Prostate gland (tissue), 2 donors: ENCODE data around the gene C6orf58. TPM values are rescaled to one million over a fixed set of nuclear protein-coding genes. Genes with fewer than 3 reads are reported as not detected.

Experiments used
- DNase-seq: peaks from one replicate; pipeline ENCODE4 v3.0.0-alpha.2; 2019; ENCODE audit warnings: low spot score
- H3K27ac ChIP-seq, 2 donors: fragments of 200-600 bp; sonication (generic); 2 replicates each; pipeline ENCODE4 v1.5.1; 2017 to 2019
- H3K27me3 ChIP-seq: fragments of 200-600 bp; sonication (generic); replicated peaks from 2 replicates; pipeline ENCODE4 v1.5.1; 2019; ENCODE audit not compliant: insufficient read depth
- H3K36me3 ChIP-seq, 2 donors: fragments of 200-600 bp; sonication (generic); 1 replicate in 1 of 2; 2 replicates in 1 of 2; pipeline versions ENCODE4 v1.5.1 to v1.8.1; 2017 to 2019
- H3K4me1 ChIP-seq: fragments of 200-600 bp; sonication (generic); replicated peaks from 2 replicates; pipeline ENCODE4 v1.5.1; 2019
- H3K4me3 ChIP-seq, 2 donors: fragments of 200-600 bp; sonication (generic); 2 replicates each; pipeline ENCODE4 v1.5.1; 2017 to 2019
- H3K9me3 ChIP-seq: fragments of 200-600 bp; sonication (generic); 2 replicates; pipeline ENCODE4 v1.5.1; 2017
- CTCF ChIP-seq, 4 experiments: fragments of 200-600 bp in 2 of 4; fragments of 450-650 bp in 2 of 4; sonication (generic) in 2 of 4; IDR thresholded peaks; 1 replicate in 3 of 4; 2 replicates in 1 of 4; pipeline ENCODE4 v1.5.1; 2016 to 2019; ENCODE audit warnings: antibody characterized with exemption in 4 of 4, mild to moderate bottlenecking in 2 of 4, moderate library complexity in 2 of 4
- POLR2A ChIP-seq: fragments of 450-650 bp; IDR thresholded peaks from one replicate; pipeline ENCODE4 v1.6.1; 2016; ENCODE audit warnings: antibody characterized with exemption, mild to moderate bottlenecking
- POLR2AphosphoS5 ChIP-seq: sonication (generic); formaldehyde crosslinking; IDR thresholded peaks from one replicate; pipeline ENCODE4 v1.6.1; 2017; ENCODE audit warnings: antibody characterized with exemption
- WGBS: methylation state at CpG from one replicate; pipeline ENCODE4 v1.1.5; 2018; 5-methylcytosine and 5-hydroxymethylcytosine counted together
- intact Hi-C: fragments of 100-400 bp; cut with DNase I; formaldehyde crosslinking; loops from one replicate; pipeline ENCODE4 v1.14.2; 2022
- total RNA-seq, 2 donors: library from RNA; depleted of rRNA; stranded (reverse); fragments of >200 nt; gene quantifications; one replicate each; pipeline ENCODE4 v1.1.0, GENCODE V29; 2016

Gene C6orf58
- total RNA-seq, 2 donors from 2014 or later = not detected

GRCh38 chr6:127606131-127606562 is 29.2 kb downstream of the C6orf58 start:
- no peaks in the 10 kb centered on the region for H3K9me3 ChIP-seq
- no peaks in the 10 kb centered on the region for H3K4me1 ChIP-seq
- intact Hi-C loops = no loop called here
- H3K27ac ChIP-seq = no peak overlapping the region
- TF ChIP-seq POLR2A (no peak), CTCF (IDR thresholded peaks at IDR 0.05) (no peak), POLR2AphosphoS5 (no peak)
- no peaks in the 10 kb centered on the region for H3K36me3 ChIP-seq
- no peaks in the 10 kb centered on the region for H3K27me3 ChIP-seq
- WGBS = 54% methylated on average over 3 of the region's 3 CpGs
- no peak overlapping the region for H3K4me3 ChIP-seq
- no peak for DNase-seq

- no peaks in the 10 kb centered on the region for H3K4me1 ChIP-seq
- no peak overlapping the region for H3K27ac ChIP-seq
- H3K27me3 ChIP-seq = no peaks in the 10 kb centered on the region
- TF ChIP-seq POLR2A (no peak), POLR2AphosphoS5 (no peak), CTCF (IDR thresholded peaks at IDR 0.05) (no peak)
- no peak for DNase-seq
- no peaks in the 10 kb centered on the region for H3K36me3 ChIP-seq
- 52% methylated on average over 3 of the region's 3 CpGs for WGBS
- intact Hi-C loops = no loop called here
- H3K9me3 ChIP-seq = no peaks in the 10 kb centered on the region
- no peak overlapping the region for H3K4me3 ChIP-seq
Measured at GRCh38 chr6:127608554-127609270, 31.7 kb downstream of the C6orf58 start.

- intact Hi-C loops = no loop called here
- WGBS = 91% methylated on average over 5 of the region's 5 CpGs
- H3K4me3 ChIP-seq = no peak overlapping the region
- no peaks in the 10 kb centered on the region for H3K27me3 ChIP-seq
- no peaks in the 10 kb centered on the region for H3K9me3 ChIP-seq
- H3K36me3 ChIP-seq = no peaks in the 10 kb centered on the region
- TF ChIP-seq CTCF (IDR thresholded peaks at IDR 0.05) = no peak
- no peak for TF ChIP-seq POLR2AphosphoS5
- TF ChIP-seq POLR2A = no peak
- no peaks in the 10 kb centered on the region for H3K4me1 ChIP-seq
- H3K27ac ChIP-seq = no peak overlapping the region
- no peak for DNase-seq
Measured at GRCh38 chr6:127618729-127619128, 41.8 kb downstream of the C6orf58 start.

GRCh38 chr6:127630800-127631199 is 53.8 kb downstream of the C6orf58 start:
- WGBS = 85% methylated on average over 1 of the region's 1 CpG
- intact Hi-C loops = no loop called here
- DNase-seq = no peak
- no peak for TF ChIP-seq POLR2AphosphoS5
- TF ChIP-seq CTCF (IDR thresholded peaks at IDR 0.05) = no peak
- TF ChIP-seq POLR2A = no peak
- Histone ChIP-seq H3K27me3 (peaks cover 3% of the 10 kb centered on the region), H3K36me3 (no peaks in the 10 kb centered on the region), H3K4me3 (no peak overlapping the region), H3K4me1 (no peaks in the 10 kb centered on the region), H3K9me3 (no peaks in the 10 kb centered on the region), H3K27ac (no peak overlapping the region)

- no peak for DNase-seq
- Histone ChIP-seq H3K27me3 (peaks cover 3% of the 10 kb centered on the region), H3K9me3 (no peaks in the 10 kb centered on the region), H3K27ac (no peak overlapping the region), H3K36me3 (no peaks in the 10 kb centered on the region), H3K4me3 (no peak overlapping the region), H3K4me1 (no peaks in the 10 kb centered on the region)
- intact Hi-C loops = no loop called here
- TF ChIP-seq CTCF (IDR thresholded peaks at IDR 0.05) (no peak), POLR2AphosphoS5 (no peak), POLR2A (no peak)
Measured at GRCh38 chr6:127634178-127634577, 57.2 kb downstream of the C6orf58 start.
